ENCODE results near the gene ACADSB.

The ACADSB gene

DNA sequence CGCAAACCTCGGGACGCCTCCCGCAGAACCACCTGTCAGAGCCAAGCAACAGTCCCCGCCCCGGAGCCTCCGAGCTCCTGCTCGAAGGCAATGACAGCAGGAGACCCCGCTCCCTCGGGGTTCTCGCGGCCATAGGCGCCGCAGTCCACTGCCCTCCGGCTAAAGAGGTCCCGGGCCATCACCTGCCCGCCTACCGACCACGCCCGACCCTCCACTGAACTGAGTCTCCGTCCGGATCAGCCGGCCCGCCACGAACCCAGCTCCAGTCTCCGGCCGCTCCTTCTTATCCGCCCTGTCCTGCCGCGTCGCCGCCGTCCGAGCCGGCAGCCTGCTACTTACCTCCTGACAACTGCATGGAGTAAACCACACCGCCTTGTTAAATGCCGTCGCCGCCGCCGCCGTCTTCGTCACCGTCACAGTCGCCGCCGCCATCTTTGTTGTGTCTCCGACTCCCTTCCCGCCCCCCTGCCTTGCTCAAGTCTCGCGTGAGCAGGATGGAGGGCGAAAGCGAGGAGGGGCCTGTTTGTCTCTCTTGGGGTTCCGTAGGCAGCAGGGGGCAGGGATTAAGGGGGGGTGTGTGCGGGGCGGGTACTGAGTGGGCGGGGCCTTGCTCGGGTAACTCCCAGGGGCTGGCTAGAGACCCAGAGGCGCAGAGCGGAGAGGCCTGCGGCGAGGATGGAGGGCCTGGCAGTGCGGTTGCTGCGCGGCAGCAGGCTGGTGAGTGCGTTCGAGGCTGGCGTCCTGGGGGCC lies at the start of gene ACADSB, which contains the start of gene IKZF5:
TSS of gene ACADSB (plus strand) at position 652 of the 750 bp plus-strand sequence. CDS start at position 676, 24 bp downstream.
TSS of gene IKZF5 (minus strand) at position 441 of the 750 bp plus-strand sequence. CDS start 10,170 bp downstream, outside the sequence.
- DNase-seq: peak; percentile 98
- H3K36me3 ChIP-seq: peaks cover 0 to 4% (median 0%) of the 10 kb centered on the region in 3 donors
- peaks cover 0 to 49% (median 16%) of the 10 kb centered on the region in 4 donors for H3K4me1 ChIP-seq
- H3K27ac ChIP-seq: peak within 1 kb of the TSS; percentile 94
- peak within 1 kb of the TSS; percentile 84 to 90 for H3K4me3 ChIP-seq
- TF ChIP-seq, protein P1, sequence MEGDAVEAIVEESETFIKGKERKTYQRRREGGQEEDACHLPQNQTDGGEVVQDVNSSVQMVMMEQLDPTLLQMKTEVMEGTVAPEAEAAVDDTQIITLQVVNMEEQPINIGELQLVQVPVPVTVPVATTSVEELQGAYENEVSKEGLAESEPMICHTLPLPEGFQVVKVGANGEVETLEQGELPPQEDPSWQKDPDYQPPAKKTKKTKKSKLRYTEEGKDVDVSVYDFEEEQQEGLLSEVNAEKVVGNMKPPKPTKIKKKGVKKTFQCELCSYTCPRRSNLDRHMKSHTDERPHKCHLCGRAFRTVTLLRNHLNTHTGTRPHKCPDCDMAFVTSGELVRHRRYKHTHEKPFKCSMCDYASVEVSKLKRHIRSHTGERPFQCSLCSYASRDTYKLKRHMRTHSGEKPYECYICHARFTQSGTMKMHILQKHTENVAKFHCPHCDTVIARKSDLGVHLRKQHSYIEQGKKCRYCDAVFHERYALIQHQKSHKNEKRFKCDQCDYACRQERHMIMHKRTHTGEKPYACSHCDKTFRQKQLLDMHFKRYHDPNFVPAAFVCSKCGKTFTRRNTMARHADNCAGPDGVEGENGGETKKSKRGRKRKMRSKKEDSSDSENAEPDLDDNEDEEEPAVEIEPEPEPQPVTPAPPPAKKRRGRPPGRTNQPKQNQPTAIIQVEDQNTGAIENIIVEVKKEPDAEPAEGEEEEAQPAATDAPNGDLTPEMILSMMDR (IDR thresholded peaks at IDR 0.05): no peak
- no peaks in the 10 kb centered on the region for H3K9me3 ChIP-seq
- no peaks in the 10 kb centered on the region for H3K27me3 ChIP-seq
- intact Hi-C loops (cut with DNase I; ENCODE audit: low total_unique reads): loop anchor here (1.0 to 5.0 kb wide), 2 partner anchors 28 to 144 kb away; partner anchors contain the start of genes BUB3 and PSTK

DNA sequence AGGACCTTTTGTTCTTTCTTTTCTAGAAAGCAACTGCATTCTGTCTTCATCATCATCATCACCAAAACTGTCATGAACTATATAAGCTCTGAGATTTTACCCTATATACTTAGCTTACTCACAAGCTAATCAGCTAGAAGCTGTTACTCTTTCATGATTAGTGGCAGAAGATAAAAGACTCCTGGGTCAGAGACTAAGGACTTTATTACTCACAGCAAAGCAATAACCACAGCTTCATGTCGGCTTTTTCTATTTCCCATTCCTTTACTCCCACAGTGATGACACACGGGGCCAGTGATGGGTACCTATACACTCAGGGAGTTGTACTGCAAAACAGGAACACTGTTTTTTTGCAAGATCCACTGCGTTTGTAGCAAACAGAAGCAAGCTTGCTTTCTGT lies 46.4 kb upstream of the ACADSB start:
- H3K4me3 ChIP-seq: no peak overlapping the region
- no peaks in the 10 kb centered on the region for H3K4me1 ChIP-seq
- H3K9me3 ChIP-seq: peaks cover 0 to 11% (median 10%) of the 10 kb centered on the region in 3 donors
- intact Hi-C loops (cut with DNase I; ENCODE audit: low total_unique reads): no loop called here
- no peak overlapping the region for H3K27ac ChIP-seq
- TF ChIP-seq, protein P1 (IDR thresholded peaks at IDR 0.05): no peak
- DNase-seq: no peak
- no peaks in the 10 kb centered on the region for H3K27me3 ChIP-seq
- H3K36me3 ChIP-seq: peaks cover 0 to 10% (median 6%) of the 10 kb centered on the region in 3 donors

DNA sequence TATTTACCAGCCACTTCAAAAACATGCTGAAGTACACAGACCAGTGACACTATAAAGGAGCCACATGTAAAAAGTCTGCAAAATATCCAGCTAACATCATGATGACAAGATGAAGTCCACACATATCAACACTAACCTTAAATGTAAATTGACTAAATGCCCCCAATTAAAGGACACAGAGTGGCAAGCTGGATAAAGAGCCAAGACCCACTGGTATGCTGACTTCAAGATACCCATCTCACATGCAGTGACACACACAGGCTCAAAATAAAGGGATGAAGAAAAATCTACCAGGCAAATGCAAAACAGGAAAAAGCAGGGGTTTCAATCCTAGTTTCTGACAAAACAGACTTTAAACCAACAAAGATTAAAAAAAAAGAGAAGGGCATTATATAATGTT lies 41.9 kb upstream of the ACADSB start:
- Histone ChIP-seq H3K9me3 (peaks cover 0 to 29% (median 22%) of the 10 kb centered on the region in 3 donors), H3K36me3 (peaks cover 0 to 10% (median 6%) of the 10 kb centered on the region in 3 donors), H3K4me3 (no peak overlapping the region), H3K27ac (no peak overlapping the region), H3K4me1 (no peaks in the 10 kb centered on the region), H3K27me3 (no peaks in the 10 kb centered on the region)
- no peak for DNase-seq
- intact Hi-C loops (cut with DNase I; ENCODE audit: low total_unique reads): no loop called here
- TF ChIP-seq, protein P1 (IDR thresholded peaks at IDR 0.05): no peak

- TF ChIP-seq, protein P1 (IDR thresholded peaks at IDR 0.05): no peak
- Histone ChIP-seq H3K9me3 (peaks cover 0 to 29% (median 22%) of the 10 kb centered on the region in 3 donors), H3K27me3 (no peaks in the 10 kb centered on the region), H3K27ac (no peak overlapping the region), H3K36me3 (peaks cover 0 to 10% (median 6%) of the 10 kb centered on the region in 3 donors), H3K4me3 (no peak overlapping the region), H3K4me1 (no peaks in the 10 kb centered on the region)
- intact Hi-C loops (cut with DNase I; ENCODE audit: low total_unique reads): no loop called here
- DNase-seq: no peak
Measured at GRCh38 chr10:122968698-122969097, 40.1 kb upstream of the ACADSB start.

- Histone ChIP-seq H3K36me3 (no peaks in the 10 kb centered on the region), H3K27me3 (no peaks in the 10 kb centered on the region), H3K9me3 (peaks cover 0 to 2% (median 0%) of the 10 kb centered on the region in 3 donors), H3K27ac (no peak overlapping the region), H3K4me3 (no peak overlapping the region), H3K4me1 (no peaks in the 10 kb centered on the region)
- TF ChIP-seq, protein P1 (IDR thresholded peaks at IDR 0.05): no peak
- no peak for DNase-seq
- intact Hi-C loops (cut with DNase I; ENCODE audit: low total_unique reads): no loop called here
Measured at GRCh38 chr10:122974023-122974422, 34.8 kb upstream of the ACADSB start.

All from tibial artery (tissue), 4 donors.